T-helper 17 cell (primary cell): Measurements from ENCODE around the gene ADCY9. TPM values are rescaled to one million over a fixed set of nuclear protein-coding genes. Genes with fewer than 3 reads are reported as not detected.
"Not testable (repeated sequence)": the region's sequence is repeated elsewhere in the genome, so short reads cannot be mapped to it uniquely, and the experiment has no call there.

Experiments
- ATAC-seq: fragments of 150-1000 bp; cut with Tn5 transposase; 2 replicates; pipeline ENCODE4 v1.10.0; 2021; ENCODE audit warnings: mild to moderate bottlenecking, moderate library complexity
- DNase-seq, 3 donors: peaks; one replicate each; pipeline versions ENCODE4 v3.0.0 to v3.0.0-alpha.2; 2020 to 2021
- H3K9me3 ChIP-seq: one replicate; pipeline ENCODE4 v1.7.0; 2013; ENCODE audit warnings: low read length, mild to moderate bottlenecking; ENCODE audit not compliant: control insufficient read depth, poor library complexity, severe bottlenecking
- H3K27ac Mint-ChIP-seq: one replicate; pipeline ENCODE4 v1.8.0; 2022; ENCODE audit warnings: mild to moderate bottlenecking, moderate library complexity, mixed read lengths
- H3K27me3 Mint-ChIP-seq: one replicate; pipeline ENCODE4 v1.8.0; 2022; ENCODE audit warnings: mixed read lengths
- H3K36me3 Mint-ChIP-seq: one replicate; pipeline ENCODE4 v1.8.0; 2022; ENCODE audit warnings: low read depth, mixed read lengths
- H3K4me1 Mint-ChIP-seq: one replicate; pipeline ENCODE4 v1.8.0; 2022; ENCODE audit warnings: mild to moderate bottlenecking, mixed read lengths
- H3K4me3 Mint-ChIP-seq: one replicate; pipeline ENCODE4 v1.8.0; 2022; ENCODE audit warnings: mild to moderate bottlenecking, moderate library complexity, mixed read lengths
- total RNA-seq, 4 donors: library from RNA in 2 of 4; stranded (reverse) in 2 of 4; gene quantifications; one replicate each; pipeline ENCODE4 v1.2.3 and lab custom pipeline; 2022 to 2026

Gene ADCY9
- total RNA-seq, 2 donors from 2014 or later, result 11.5 to 12.6 TPM

DNA sequence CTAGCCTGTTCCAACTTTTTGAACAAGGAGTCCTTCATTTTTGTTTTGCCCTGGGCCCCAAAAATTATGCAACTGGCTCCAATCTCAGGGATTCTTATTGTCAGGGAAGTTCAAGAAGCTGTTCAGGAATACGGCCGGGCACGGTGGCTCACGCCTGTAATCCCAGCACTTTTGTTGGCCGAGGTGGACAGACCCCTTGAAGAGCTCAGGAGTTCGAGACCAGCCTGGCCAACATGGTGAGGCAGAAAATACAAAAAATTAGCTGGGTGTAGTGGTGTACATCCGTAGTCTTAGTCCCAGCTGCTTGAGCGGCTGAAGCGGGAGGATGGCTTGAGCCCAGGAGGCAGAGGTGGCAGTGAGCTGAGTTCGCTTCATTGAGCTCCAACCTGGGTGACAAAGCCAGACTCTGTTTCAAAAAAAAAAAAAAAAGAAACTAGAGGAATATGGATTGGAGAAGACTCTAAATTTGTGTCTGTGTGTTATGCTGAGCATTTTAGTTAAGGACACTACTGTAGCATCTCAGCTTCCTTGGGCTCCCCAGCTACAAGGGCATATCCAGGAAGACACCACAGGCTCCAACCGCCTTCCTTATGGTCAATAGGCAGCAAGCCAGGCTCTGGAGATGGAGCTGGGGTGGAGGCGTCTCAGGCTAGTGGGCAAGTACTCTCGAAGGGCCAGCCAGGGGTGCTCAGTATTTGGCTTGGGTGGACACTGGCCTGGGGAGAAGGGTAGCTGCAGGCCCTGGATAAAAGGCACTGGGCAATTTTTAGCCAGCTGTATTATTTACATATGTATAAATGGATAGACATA is 179.0 kb downstream of the ADCY9 start:
- Mint-ChIP-seq H3K4me3 (no peak overlapping the region), H3K27me3 (no peaks in the 10 kb centered on the region), H3K4me1 (no peaks in the 10 kb centered on the region), H3K27ac (no peak overlapping the region), H3K36me3 (no peaks in the 10 kb centered on the region)
- no peaks in the 10 kb centered on the region for H3K9me3 ChIP-seq
- DNase-seq (no peak), ATAC-seq (no peak)

DNA sequence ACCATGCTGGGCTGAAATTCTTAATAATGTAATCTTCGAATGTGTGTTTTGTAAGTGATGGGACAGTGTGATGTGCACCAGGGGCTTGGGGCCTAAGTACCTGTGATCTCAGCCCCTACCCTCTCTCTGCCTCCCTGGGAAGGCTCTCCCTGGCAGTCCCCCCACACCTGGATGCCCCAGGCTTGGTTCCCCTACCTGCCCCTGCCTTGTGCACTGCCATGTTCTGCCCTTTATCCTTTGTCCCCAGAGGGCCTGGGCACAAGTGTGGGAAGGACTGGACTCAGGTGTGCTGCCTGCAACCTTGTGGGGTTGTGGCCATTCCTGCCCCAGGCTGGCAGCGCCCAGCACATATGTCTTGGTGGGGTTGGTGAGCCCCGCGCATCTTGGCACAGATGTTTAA is 180.3 kb downstream of the ADCY9 start:
- no peaks in the 10 kb centered on the region for H3K9me3 ChIP-seq
- H3K36me3 Mint-ChIP-seq, result no peaks in the 10 kb centered on the region
- H3K4me3 Mint-ChIP-seq, result no peak overlapping the region
- ATAC-seq (no peak), DNase-seq (no peak)
- H3K4me1 Mint-ChIP-seq, result no peaks in the 10 kb centered on the region
- no peak overlapping the region for H3K27ac Mint-ChIP-seq
- H3K27me3 Mint-ChIP-seq, result no peaks in the 10 kb centered on the region

DNA sequence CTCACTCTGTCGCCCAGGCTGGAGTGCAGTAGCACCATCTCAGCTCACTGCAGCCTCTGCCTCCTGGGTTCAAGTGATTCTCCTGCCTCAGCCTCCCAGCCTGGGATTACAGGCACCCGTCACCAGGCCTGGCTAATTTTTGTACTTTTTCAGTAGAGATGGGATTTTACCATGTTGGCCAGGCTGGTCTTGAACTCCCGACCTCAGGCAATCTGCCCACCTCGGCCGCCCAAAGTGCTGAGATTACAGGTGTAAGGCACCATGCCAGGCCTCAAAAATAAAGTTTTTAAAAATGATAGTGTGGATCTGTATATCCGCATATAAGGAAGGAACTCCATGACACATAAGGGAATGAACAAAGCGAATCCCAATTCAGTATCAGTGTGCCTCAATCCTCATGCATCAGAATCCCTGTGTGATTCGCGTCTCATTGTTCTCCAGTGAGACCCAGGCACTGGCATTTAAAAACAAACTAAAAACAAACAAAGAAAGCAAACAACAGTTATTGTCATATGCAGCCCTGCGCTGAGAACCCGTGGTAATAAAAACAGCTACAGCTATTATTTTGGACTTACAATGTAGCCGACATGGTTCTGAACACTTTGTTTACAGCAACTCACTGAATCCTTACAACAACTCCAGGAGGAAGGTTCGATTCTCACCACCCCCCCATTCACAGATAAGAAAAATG is 181.6 kb downstream of the ADCY9 start:
- Mint-ChIP-seq H3K4me1 (no peaks in the 10 kb centered on the region), H3K27me3 (no peaks in the 10 kb centered on the region), H3K27ac (no peak overlapping the region), H3K4me3 (no peak overlapping the region), H3K36me3 (no peaks in the 10 kb centered on the region)
- H3K9me3 ChIP-seq, result no peaks in the 10 kb centered on the region
- ATAC-seq (no peak), DNase-seq (no peak)

DNA sequence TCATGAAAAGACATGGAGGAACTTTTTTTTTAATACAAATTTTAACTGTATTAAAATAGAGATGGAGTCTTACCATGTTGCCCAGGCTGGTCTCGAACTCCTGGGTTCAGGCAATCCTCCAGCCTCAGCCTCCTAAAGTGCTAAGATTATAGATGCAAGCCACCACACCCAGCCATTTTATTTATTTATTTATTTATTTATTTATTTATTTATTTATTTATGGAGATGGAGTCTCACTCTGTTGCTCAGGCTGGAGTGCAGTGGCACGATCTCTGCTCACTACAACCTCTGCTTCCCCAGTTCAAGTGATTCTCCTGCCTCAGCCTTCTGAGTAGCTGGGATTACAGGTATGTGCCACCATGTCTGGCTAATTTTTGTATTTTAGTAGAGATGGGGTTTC is 189.1 kb downstream of the ADCY9 start:
- not testable (repeated sequence) for DNase-seq, H3K9me3 ChIP-seq, H3K4me1 Mint-ChIP-seq, H3K36me3 Mint-ChIP-seq, ATAC-seq, H3K4me3 Mint-ChIP-seq, H3K27ac Mint-ChIP-seq
- H3K27me3 Mint-ChIP-seq, result peaks cover 19% of the 10 kb centered on the region

DNA sequence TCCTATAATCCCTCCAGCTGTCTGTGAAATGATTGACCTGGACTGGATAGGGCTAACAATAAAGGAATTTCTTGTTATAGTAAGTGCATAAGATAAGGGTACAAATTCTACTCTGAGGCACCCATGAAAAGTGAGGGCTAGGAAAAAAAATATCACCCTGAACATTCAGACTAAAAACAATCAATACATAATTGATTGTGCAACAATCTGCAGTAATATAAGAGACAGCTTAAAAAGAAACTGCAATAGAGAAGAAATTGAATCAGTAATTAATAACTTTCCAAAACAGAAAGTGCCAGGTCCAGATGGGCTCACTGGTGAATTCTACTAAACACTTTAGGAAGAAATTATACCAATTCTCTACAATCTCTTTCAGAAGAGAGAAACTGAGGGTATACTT is 191.5 kb downstream of the ADCY9 start:
- Mint-ChIP-seq H3K4me1 (no peaks in the 10 kb centered on the region), H3K4me3 (no peak overlapping the region), H3K36me3 (peaks cover 4% of the 10 kb centered on the region), H3K27me3 (peaks cover 33% of the 10 kb centered on the region), H3K27ac (peak overlapping the region; percentile 68)
- no peaks in the 10 kb centered on the region for H3K9me3 ChIP-seq
- DNase-seq (no peak), ATAC-seq (no peak)

DNA sequence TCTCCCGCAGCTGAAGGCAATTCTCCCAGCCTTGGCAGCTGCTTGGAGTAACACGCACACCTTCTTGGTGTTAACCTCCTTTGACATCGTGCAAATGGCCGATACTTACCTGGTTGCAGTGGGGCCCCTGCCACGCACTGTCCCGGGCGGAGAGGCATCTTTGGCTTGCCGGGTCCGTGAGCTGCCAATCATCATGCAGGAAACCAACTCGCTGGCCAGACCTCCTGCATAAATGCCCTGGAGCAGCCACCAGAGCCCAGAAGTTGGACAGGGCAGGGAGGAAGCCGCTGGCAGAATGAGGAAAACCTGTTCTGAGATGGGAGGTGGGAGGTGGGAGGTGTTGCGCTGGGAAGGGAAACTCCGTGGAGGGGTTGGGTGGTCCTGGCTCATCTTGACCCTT is 194.0 kb downstream of the ADCY9 start:
- Mint-ChIP-seq H3K27ac (peak overlapping the region; percentile 49), H3K36me3 (peaks cover 4% of the 10 kb centered on the region), H3K27me3 (peaks cover 33% of the 10 kb centered on the region), H3K4me3 (no peak overlapping the region), H3K4me1 (no peaks in the 10 kb centered on the region)
- DNase-seq (no peak), ATAC-seq (no peak)
- no peaks in the 10 kb centered on the region for H3K9me3 ChIP-seq

DNA sequence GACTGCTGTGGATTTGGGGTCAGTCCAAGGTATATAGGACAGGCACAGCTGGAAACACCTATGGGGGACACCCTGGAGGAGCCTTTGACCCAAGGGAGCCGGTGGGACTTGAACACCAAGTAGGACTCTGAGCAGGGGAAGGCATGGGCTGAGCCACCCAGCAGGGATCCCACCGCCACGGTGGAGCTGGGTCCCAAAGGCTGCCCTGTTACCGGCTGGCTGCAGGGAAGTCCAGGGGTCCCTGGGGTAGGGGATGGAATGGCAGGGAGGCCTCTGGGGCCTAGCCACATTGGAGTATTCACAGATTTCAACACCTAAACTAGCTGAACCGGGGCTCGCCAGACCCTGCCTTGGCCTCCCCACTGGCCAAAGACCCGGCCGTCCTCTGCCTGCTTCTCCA is 196.0 kb downstream of the ADCY9 start:
- H3K27me3 Mint-ChIP-seq, result peaks cover 36% of the 10 kb centered on the region
- H3K9me3 ChIP-seq, result no peaks in the 10 kb centered on the region
- H3K4me3 Mint-ChIP-seq, result no peak overlapping the region
- no peaks in the 10 kb centered on the region for H3K4me1 Mint-ChIP-seq
- H3K27ac Mint-ChIP-seq, result no peak overlapping the region
- DNase-seq (no peak), ATAC-seq (no peak)
- H3K36me3 Mint-ChIP-seq, result peaks cover 4% of the 10 kb centered on the region

DNA sequence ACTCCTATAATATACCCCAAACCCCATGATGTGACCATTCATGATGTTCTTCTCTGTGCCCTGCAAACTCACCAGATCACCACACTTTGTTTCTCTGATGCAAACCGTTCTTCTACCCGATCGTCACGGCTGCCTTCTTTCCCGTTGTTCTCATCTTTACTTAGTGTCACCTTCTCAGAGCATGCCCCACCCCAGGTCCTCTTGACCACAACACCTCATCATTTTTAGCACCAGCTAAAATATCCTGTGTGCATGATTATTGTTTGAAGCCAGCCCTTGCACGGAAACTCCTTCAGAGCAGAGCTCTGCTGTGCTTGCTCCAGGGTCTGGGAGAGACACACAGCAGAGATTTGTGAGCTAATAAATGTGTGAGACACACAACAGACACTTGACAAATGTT is 196.8 kb downstream of the ADCY9 start:
- Mint-ChIP-seq H3K4me3 (no peak overlapping the region), H3K36me3 (peaks cover 4% of the 10 kb centered on the region), H3K27me3 (peaks cover 42% of the 10 kb centered on the region), H3K27ac (no peak overlapping the region), H3K4me1 (no peaks in the 10 kb centered on the region)
- DNase-seq (no peak), ATAC-seq (no peak)
- no peaks in the 10 kb centered on the region for H3K9me3 ChIP-seq

DNA sequence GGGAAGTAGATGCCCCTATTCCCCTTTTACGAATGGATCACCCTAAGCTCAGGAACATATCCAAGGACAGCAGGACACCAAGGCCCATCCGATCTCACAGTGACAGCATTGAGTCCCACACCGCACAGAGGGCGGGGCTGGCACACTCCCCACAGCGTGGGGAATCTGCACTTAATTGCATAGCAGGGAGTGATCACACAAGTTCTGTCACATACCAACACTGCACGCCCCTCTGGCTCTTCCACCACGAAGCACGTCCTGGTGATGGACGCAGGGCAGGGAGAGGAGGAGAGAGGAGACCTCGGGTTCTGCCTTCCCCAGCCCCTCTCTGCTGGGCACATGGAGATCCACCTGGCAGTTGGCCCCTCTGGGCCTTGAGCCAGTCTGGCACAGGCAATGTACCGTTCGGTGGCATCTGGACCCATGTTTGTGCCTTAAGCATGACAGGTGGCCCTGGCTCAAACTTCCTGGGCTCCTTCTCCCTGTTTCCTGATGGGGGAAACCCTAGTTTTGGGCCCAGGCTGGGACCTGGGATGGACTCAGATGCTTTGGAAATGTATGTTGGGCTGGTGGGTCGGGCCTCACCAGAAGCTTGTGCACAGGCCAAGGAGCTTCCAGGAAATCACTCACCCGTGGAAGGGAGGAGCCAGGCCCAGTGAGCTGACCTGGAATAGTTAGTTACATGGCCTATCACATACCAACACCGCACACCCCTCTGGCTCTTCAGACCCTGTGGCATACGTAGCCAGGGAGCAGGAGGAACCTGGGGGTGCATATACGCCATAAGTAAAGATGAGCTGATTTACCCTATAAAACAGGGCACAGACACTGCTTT is 200.6 kb downstream of the ADCY9 start:
- H3K27me3 Mint-ChIP-seq, result peaks cover 13% of the 10 kb centered on the region
- H3K4me3 Mint-ChIP-seq, result no peak overlapping the region
- H3K4me1 Mint-ChIP-seq, result no peaks in the 10 kb centered on the region
- H3K27ac Mint-ChIP-seq, result no peak overlapping the region
- no peaks in the 10 kb centered on the region for H3K9me3 ChIP-seq
- DNase-seq (no peak), ATAC-seq (no peak)
- H3K36me3 Mint-ChIP-seq, result peaks cover 3% of the 10 kb centered on the region

DNA sequence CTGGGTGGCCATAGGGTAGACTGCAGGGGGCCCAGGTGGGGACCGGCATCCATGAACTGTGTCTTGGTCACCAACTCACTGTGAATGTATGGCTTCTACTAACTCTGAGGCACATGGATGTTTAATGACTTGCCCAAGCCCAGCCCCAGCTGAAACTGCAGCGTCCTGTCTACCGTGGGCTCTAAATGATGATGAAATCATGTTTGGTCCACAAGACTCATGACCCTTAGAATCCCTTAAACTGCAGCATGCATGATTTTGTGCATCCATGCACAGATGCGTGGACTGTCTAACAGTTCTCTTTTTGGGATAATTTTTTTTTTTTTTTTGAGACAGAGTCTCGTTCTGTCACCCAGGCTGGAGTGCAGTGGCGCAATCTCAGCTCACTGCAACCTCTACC is 203.3 kb downstream of the ADCY9 start:
- no peak overlapping the region for H3K4me3 Mint-ChIP-seq
- no peaks in the 10 kb centered on the region for H3K4me1 Mint-ChIP-seq
- DNase-seq, result no peak

More for the DNA sequence above, 203.3 kb downstream of the ADCY9 start:
- H3K27me3 Mint-ChIP-seq, result peaks cover 13% of the 10 kb centered on the region
- no peaks in the 10 kb centered on the region for H3K36me3 Mint-ChIP-seq
- no peak for ATAC-seq
- no peaks in the 10 kb centered on the region for H3K9me3 ChIP-seq
- no peak overlapping the region for H3K27ac Mint-ChIP-seq

Other genes starting within 250 kb of the ADCY9 start
- gene CREBBP, start 235.7 kb downstream of the ADCY9 start, total RNA-seq, result 100 to 1,000 TPM; 158 to 173 TPM
- gene SRL, start 125.6 kb upstream of the ADCY9 start, total RNA-seq, result not detected
- 10 to 100 TPM in 1 of 2 donors, 1 to 10 TPM in 1; 9.8 to 14.1 TPM for gene TFAP4, start 156.6 kb upstream of the ADCY9 start, total RNA-seq
- under 1 TPM; 0.10 to 0.29 TPM for gene GLIS2, start 199.6 kb upstream of the ADCY9 start, total RNA-seq
- gene PAM16, start 234.9 kb upstream of the ADCY9 start, total RNA-seq, result 10 to 100 TPM; 32.3 to 41.4 TPM